HG03558 (cell line): ENCODE data around the gene NSD2.
A peak's percentile ranks its signal among the peaks of the same experiment; 100 is the strongest.
"Not testable (repeated sequence)": the region's sequence is repeated elsewhere in the genome, so short reads cannot be mapped to it uniquely, and the experiment has no call there.

Source experiments
- ATAC-seq: cut with Tn5 transposase; IDR thresholded peaks from one replicate; pipeline ENCODE4 v1.9.1; 2021; ENCODE audit warnings: moderate number of reproducible peaks; ENCODE audit not compliant: unreplicated experiment; ENCODE audit errors: extremely low read depth

NSD2 gene

DNA sequence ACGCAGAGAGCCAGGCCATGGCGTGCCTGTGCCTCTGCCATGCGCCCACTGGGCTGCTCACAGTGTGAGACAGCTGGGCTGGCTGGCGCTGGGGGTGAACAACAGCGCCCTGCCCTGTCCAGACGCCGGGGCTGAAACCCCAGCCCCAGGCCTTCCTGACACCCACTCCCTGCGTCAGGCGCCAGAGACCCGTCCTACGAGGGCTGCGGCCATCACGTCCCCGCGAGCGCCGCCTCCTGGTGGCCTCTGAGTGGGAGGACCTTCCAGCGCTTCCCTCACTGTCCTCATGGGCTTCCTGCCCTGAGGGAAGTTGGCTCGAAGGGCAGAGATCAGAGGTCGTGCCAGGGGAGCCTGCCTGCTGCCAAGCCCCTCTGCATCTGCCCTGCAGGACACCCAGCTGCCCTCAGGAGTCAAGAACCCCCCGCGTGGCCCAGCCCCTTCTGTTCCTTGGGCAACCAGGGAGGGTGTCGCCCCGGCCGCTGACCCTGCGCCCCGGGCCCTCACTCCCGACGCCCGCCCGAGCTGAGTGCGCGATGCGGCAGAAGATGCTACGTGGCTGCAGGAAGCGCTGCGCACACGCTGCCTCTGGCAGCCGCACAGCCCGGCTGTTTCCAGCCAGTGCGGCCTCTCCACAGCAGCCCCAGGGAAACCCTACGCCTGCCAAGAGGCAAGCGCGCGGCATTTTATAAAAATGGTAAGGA, 121.4 kb downstream of the NSD2 start:
- ATAC-seq: no peak

DNA sequence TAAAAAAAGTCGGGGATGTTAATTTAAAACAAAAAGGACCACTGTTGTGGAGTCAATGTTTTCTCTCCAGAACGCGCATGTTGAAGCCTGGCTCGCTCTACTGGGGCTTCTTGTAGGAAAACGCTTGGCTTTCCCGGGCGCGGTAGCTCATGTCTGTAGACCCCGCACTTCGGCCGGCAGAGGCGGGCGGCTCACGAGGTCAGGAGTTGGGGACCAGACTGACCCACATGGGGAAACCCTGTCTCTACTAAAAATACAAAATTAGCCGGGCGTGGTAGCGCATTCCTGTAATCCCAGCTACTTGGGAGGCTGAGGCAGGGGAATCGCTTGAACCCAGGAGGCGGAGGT, 122.0 kb downstream of the NSD2 start:
- no peak for ATAC-seq

DNA sequence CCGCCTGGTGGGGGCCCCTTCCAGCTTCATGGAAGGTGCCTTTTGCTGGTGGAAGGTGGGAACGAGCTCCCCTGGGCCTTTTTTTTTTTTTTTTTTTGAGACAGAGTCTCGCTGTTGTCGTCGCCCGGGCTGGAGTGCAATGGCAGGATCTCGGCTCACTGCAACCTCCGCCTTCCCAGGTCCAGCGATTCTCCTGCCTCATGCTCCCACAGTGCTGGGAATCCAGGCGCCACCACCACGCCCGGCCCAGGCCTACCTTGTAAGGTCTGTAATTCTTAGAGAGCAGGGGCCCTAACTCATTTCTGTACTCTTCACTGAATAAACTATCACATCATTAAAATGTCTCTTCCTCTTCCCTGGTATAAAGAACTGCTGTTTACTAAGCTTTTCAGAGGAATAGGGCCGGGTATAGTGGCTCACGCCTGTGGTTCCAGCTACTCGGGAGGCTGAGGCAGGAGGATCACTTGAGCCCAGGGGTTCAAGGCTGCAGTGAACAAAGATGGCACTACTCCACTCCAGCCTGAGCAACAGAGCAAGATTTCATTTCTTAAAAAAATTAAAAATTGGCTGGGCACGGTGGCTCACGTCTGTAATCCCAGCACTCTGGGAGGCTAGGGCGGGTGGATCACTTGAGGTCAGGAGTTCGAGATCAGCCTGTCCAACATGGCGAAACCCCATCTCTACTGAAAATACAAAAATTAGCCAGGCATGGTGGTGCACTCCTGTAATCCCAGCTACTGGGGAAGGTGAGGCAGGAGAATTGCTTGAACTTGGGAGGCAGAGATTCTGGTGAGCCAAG, 122.7 kb downstream of the NSD2 start:
- ATAC-seq: not testable (repeated sequence)

DNA sequence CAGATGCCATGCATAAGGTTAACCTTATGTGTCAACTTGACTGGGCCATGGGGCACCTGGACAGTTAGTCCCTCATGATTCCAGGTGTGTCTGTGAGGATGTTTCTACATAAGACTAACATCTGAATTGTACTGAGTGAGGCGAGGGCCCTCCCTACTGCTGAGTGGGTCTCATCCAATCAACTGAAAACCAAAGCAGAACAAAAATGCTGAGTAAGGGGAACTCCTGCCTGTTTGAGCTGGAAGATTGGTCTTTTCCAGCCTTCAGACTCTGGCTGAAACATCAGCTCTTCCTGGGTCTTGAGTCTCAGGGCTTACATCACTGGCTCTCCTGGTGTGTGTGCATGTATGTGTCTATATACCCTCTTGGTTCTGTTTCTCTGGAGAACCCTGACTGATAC, 123.7 kb downstream of the NSD2 start:
- no peak for ATAC-seq

DNA sequence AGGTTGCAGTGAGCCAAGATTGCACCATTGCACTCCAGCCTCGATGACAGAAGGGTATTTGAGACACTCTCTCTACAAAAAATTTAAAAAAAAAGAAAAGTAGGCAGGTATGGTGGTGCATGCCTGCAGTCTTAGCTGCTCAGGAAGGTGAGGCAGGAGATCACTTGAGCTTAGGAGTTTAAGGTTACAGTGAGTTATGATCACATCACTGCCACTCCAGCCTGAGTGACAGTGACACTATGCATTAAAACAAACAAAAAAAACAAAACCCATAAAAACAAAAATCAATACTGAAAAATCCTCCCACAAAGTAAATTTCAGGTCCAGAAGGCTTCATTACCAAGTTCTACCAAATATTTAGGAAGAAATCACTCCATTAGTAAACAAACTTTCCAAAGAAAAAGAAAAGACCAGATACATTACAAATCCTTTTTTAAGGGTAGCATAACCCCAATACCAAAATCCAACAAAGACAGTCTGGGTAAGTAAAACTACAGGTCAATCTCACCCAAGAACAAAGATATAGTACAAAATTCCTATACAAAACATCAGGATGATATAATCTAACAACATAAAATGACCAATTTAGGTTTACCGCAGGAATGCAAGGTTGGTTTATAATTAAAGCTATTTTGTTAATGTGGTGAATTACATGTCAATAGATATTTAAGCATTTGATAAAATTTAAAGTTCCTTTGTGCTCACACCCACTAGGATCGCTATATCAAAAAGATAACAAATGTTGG, 125.8 kb downstream of the NSD2 start:
- ATAC-seq: no peak

DNA sequence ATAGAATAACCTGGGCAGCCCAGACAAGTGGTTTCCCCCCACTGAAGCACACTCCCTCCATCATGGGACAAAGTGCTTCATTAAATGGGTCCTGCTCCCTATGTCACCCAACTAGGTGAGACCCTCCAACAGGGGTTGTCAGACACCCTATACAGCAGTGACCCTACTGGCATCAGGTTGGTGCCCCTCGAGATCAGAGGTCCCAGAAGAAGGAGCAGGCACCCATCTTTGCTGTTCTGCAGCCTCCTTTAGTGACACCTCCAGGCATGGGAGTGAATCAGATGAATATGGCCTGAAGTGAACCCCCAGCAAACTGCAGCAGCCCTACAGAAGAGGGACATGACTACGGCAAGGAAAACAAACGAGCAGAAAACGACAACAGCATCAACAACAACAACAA, 126.5 kb downstream of the NSD2 start:
- ATAC-seq: no peak

DNA sequence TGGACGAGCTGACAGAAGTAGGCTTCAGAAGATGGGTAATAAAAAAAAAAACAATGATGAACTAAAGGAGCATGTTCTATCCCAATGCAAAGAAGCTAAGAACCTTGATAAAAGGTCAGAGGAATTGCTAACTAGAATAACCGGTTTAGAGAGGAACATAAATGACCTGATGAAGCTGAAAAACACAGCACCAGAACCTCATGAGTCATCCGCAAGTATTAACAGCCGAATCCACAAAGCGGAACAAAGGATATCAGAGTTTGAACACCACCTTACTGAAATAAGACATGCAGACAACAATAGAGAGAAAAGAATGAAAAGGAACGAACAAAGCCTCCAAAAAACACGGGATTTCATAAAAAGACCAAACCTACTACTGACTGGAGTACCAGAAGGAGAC, 127.1 kb downstream of the NSD2 start:
- ATAC-seq: no peak

DNA sequence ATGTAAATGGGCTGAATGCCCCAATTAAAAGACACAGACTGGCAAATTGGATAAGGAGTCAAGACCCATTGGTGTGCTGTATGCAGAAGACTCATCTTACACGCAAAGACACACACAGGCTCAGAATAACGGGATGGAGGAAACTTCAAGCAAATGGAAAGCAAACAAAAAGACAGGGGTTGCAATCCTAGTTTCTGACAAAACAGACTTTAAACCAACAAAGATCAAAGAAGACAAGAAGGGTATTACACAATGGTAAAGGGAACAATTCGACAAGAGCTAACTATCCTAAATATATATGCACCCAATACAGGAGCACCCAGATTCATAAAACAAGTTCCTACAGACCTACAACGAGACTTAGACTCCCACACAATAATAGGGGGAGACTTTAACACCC, 128.1 kb downstream of the NSD2 start:
- not testable (repeated sequence) for ATAC-seq

DNA sequence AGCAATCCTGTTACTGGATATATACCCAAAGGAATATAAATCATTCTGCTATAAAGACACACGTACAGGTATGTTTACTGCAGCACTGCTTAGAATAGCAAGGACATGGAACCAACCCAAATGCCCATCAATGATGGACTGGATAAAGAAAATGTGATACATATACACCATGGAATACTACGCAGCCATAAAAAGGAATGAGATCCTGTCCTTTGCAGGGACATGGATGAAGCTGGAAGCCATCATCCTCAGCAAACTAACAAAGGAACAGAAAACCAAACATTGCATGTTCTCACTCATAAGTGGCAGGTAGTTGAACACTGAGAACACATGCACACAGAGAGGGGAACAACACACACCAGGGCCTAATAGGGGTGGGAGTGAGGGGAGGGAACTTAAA, 132.2 kb downstream of the NSD2 start:
- ATAC-seq: not testable (repeated sequence)

DNA sequence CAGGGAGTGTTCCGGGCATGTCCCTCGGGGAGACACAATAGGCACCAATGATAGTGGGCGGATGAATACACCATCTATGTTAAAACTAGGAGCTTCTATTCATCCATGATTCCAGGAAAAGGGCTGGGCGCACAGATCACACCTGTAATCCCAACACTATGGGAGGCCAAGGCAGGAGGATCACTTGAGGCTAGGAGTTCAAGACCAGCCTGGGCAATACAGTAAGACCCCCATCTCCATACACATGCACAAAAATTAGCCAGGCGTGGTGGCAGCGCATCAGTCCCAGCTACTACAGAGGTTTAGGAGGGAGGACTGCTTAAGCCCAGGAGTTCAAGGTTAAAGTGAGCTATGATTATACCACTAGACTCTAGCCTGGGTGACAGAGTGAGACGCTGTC, 135.2 kb downstream of the NSD2 start:
- ATAC-seq: no peak

DNA sequence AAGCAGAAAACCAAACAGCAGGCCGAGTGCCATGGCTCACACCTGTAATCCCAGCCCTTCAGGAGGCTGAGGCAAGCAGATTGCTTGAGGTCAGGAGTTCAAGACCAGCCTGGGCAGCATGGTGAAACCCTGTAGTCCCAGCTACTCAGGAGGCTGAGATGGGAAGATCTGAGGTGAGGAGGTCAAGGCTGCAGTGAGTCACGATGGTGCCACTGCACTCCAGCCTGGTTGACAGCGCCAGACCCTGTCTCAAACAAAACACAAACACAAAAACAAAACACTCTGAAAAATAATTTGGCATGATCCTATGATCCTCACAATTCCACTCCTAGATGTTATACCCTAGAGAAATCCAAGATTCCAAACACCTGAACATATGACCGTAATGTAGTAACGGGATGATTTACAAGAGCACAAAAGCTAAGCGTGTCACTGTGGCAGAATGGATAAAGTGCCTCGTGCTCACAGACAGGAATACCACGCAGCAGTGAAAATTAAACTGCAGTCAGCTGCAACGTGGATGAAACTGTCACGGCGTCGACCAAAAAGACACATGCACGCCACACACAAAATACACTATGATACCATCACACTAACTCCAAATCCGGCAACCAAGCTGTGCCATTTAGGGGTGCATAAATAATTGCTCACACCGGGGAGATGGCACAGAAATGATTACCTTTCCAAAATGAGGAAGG, 135.9 kb downstream of the NSD2 start:
- ATAC-seq: no peak

DNA sequence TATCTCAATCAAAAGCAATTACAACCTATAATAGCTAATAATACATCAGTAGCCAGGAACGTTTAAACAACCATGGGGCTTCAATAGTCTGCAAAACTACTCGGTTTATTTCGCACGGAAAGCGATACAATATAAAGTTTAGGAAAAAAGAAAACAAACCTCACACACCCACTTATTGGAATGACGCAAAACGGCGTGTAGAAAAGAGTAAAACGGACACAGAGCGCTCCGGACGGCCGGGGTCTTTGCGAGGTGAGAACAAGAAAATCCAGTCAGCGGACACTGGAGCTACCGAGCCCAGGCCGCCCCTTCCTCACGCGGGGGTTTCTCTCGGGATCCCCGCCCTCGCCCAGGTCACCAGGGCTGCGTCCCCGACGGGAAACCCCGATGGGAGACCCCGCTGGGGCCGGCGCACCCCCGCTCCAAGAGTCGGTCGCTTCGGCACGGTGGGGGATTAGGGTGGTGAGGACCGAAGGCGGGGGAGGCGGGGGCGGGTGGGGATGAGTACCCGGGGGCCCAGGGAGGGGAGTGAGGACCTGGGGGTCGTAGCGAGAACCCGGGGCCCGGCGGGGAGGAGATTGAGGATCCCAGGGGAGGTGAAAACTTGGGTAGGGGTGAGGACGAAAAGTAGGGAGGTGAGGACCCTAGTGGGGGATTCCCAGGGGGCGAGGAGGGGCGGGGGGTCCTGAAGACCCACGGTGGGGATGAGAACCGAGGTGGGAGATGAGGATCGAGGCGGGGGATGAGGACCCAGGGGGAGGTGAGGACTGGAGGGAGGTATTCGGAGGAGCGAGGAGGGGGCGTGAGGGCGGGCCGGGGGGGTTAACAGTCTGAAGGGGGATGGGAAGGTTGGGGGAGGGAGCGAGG, 136.8 kb downstream of the NSD2 start:
- no peak for ATAC-seq

DNA sequence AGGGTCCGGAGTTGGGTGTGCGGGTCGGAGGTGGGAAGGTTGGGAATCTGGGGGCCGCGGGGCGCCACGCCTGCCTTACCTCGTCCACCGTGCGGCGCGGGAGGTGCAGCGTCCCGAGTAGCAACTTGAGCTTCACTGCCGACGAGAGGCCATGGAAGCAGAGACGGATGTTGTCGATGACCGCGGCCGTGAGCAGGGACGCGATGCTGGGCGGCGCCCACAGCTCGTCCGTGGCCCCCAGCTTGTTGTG, 137.4 kb downstream of the NSD2 start:
- ATAC-seq: no peak

DNA sequence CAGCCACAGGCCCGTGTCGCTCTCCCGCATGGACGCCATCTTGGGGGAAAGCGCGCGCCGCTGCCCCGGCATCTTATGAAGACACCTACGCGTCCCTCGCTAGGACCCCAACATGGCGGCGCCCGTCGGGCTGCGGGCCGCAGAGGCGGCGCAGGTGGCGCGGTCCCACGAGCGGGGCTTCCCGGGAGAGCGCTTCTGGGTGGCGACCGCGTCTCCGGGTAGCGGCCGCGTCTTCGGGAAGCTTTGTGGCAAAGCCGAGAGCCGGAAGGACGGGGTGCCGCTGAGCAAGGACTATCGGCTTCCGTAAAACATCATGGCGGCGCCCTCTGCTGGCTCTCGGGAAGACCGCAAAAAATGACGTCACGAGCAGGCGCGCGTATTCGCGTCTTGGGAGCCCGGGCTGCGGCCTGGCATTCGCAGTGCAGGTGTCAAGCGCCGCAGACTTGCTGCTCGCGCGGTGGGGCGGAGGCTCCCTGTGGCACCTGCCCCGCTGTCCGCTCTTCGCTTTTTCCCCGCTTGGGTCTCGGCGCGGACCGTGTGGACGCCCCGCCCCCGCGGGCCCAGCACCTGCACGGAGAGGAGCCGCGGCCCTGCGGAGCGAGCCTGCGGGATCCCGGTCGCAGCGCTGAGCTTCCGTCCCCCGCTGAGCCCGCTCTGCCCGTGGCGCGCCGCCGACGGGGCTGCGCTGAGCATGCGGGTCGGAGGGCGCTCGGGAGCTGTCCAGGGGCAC, 137.9 kb downstream of the NSD2 start, which contains the start of gene NELFA:
TSS of gene NELFA (minus strand) at position 54 of the 730 bp plus-strand sequence. CDS start at position 39, 15 bp downstream.
- peak; percentile 57 for ATAC-seq

DNA sequence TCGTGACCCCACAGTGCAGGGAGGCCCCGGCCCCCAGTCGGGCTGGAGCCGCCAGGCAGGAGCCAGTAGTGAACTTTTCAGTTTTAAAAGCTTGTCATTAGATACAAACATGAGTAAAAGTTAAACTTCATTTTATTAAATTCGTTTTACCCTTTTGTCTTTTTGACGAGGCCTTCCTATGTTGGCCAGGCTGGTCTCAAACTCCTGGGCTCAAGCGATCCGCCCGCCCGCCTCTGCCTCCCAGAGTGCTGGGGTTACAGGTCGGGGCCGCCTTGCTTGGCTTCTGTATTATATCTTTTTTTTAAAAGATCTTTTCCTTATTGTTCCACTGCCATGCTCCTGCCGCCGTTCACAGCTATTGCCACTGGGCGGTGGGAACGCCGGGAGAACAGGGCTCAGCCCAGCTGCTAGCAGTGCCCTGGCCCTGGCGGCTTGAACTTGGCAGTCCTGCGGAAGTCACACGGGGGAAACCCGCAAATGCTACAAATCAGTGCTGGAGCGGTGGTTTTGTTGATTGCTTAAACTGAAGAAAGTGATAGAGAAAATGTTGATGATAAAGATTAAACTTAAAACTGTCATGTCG, 138.5 kb downstream of the NSD2 start:
- no peak for ATAC-seq

DNA sequence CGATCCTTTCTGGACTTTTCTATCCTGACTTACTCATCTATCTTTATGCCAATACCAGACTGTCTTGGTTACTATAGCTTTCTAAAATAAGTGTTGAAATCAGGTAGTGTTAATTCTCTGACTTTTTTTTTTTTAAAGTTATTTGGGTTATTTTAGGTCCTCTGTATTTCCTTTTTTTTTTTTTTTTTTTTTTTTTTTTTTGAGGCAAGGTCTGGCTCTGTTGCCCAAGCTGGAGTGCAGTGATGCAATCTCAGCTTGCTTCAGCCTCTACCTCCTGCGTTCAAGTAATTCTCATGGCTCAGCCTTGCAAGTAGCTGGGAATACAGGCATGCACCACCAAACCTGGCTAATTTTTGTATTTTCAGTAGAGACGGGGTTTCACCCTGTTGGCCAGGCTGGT, 140.4 kb downstream of the NSD2 start:
- ATAC-seq: no peak

DNA sequence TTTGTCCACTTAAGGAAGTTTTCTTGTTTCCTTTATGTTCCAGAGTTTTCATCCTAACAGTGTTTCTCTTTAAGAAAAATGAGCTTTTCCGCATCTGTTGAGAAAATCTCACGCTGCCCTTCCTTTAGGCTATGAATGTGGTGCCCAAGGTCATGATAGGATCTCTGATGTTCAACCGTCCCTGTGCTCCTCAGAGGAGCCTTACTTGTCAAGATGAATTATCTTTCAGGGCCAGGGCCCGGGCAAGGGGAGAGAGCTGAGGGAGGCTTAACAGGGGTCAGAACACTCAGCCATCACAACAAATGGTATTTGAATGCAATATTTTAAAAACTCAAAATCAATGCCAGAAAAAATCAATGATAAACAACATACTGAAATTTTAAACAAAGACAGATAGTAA, 143.8 kb downstream of the NSD2 start:
- ATAC-seq: no peak

DNA sequence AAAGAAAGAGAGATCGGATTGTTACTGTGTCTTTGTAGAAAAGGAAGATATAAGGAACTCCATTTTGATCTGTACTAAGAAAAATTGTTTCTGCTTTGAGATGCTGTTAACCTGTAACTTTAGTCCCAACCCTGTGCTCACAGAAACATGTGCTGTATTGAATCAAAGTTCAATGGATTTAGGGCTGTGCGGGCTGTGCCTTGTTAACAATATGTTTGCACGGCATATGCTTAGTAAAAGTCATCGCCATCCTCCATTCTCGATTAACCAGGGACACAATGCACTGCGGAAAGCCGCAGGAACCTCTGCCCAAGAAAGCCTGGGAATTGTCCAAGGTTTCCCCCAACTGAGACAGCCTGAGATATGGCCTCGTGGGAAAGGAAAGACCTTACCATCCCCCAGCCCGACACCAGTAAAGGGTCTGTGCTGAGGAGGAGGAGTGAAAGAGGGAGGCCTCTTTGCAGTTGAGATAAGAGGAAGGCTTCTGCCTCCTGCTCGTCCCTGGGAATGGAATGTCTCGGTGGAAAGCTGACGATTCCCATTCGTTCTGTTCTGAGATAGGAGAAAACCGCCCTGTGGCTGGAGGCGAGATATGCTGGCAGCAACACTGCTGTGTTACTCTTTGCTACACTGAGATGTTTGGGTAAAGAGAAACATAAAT, 150.3 kb downstream of the NSD2 start:
- ATAC-seq: not testable (repeated sequence)
